GM19238 (cell line): ENCODE results near the gene AKAP7.

ENCODE experiments used
- DNase-seq: peaks from one replicate; pipeline ENCODE4 v3.0.0; 2011; ENCODE audit warnings: low spot score; ENCODE audit not compliant: insufficient read length

AKAP7 gene

GRCh38 chr6:131199568-131200272 lies 64.5 kb downstream of the AKAP7 start:
- peak; percentile 54 for DNase-seq

GRCh38 chr6:131205481-131206244 lies 70.4 kb downstream of the AKAP7 start:
- no peak for DNase-seq

- no peak for DNase-seq
These were observed 71.4 kb downstream of the AKAP7 start for GRCh38 chr6:131206463-131207251.

GRCh38 chr6:131208787-131209186 lies 73.5 kb downstream of the AKAP7 start:
- DNase-seq = no peak

- DNase-seq = no peak
These were observed 75.2 kb downstream of the AKAP7 start for GRCh38 chr6:131210469-131210868.

- DNase-seq = no peak
These were observed 76.8 kb downstream of the AKAP7 start for GRCh38 chr6:131212024-131212423.

- no peak for DNase-seq
These were observed 77.6 kb downstream of the AKAP7 start for GRCh38 chr6:131212913-131213312.

GRCh38 chr6:131213501-131213990 lies 78.3 kb downstream of the AKAP7 start:
- DNase-seq = no peak

- no peak for DNase-seq
These were observed 80.0 kb downstream of the AKAP7 start for GRCh38 chr6:131215219-131215618.

- no peak for DNase-seq
These were observed 81.0 kb downstream of the AKAP7 start for GRCh38 chr6:131216246-131216645.

GRCh38 chr6:131222773-131223172 lies 87.5 kb downstream of the AKAP7 start:
- DNase-seq = no peak

- no peak for DNase-seq
These were observed 88.1 kb downstream of the AKAP7 start for GRCh38 chr6:131223416-131223815.

GRCh38 chr6:131225127-131225526 lies 89.9 kb downstream of the AKAP7 start:
- no peak for DNase-seq

- no peak for DNase-seq
These were observed 90.7 kb downstream of the AKAP7 start for GRCh38 chr6:131225959-131226358.

GRCh38 chr6:131226459-131227157 lies 91.3 kb downstream of the AKAP7 start:
- DNase-seq = no peak

GRCh38 chr6:131227158-131227543 lies 91.9 kb downstream of the AKAP7 start:
- no peak for DNase-seq

- DNase-seq = no peak
These were observed 95.8 kb downstream of the AKAP7 start for GRCh38 chr6:131231103-131231502.

- no peak for DNase-seq
These were observed 96.6 kb downstream of the AKAP7 start for GRCh38 chr6:131231891-131232290.

- no peak for DNase-seq
These were observed 109.7 kb downstream of the AKAP7 start for GRCh38 chr6:131244942-131245341.

- peak; percentile 10 for DNase-seq
These were observed 114.9 kb downstream of the AKAP7 start for GRCh38 chr6:131250122-131250521.

- no peak for DNase-seq
These were observed 115.7 kb downstream of the AKAP7 start for GRCh38 chr6:131250936-131251335.
